ENCODE data around the gene BRWD1. TPM values are rescaled to one million over a fixed set of nuclear protein-coding genes. Genes with fewer than 3 reads are reported as not detected.

The BRWD1 gene
- total and polyA plus RNA-seq, 2 of the 13 experiments (the other 11 are each of a cell fraction or from before 2014, with no cell fraction given), result 13.9 to 28.0 TPM

DNA sequence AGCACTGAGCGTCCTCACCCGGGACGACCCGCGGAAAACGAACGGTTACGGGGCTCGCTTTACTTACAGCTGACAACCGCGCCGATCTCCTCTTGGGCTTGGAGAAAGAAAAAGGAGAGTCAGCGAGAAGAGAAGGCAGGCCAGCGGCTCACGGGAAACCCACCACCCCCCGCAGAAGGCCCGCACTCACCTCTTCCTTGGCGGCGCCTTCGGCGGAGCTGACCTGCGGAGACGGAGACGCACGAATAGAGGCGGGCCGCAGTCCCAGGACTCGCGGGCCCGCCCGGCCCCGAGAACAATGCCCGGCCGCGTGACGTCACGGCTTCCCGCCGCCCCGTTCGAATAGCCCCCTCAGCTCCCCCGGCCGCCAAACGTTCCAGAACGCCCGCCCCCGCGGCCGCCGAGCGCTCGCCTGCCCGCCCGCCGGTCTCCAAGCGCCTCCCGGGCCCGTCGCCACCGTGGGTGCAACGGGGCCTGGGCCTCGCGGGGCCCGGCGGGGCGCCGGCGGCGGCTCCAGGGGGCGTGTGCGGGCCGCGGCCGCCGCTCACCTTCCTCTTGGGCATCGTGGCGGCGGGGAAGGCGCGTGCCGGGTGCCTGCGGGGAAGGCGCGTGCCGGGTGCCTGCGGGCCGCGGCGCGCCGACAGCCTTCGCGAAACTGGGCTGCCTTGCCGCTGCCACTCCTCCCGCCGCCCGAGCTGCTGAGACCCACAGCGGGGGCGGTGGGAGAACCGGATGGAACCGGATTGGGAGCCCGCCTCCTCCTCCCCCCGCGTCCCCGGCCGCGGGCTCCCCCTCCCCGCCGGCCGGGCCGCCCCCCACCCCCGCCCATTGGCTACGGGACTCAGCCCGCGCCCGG lies 35.2 kb upstream of the BRWD1 start, which contains the start of gene HMGN1 (continued):
- TF ChIP-seq BHLHE40 (IDR thresholded peaks at IDR 0.05; ENCODE audit: low read length) (peak; percentile 42; the same call in 1 of the 2 replicates), SNAPC2 (CRISPR knock-in tag; IDR thresholded peaks at IDR 0.05) (0 out of 2 replicates have a peak, but pooled peaks have one; percentile 26), KLF6 (CRISPR knock-in tag; IDR thresholded peaks at IDR 0.05) (no peak; the same call in 1 of the 2 replicates), PRPF4 (IDR thresholded peaks at IDR 0.05; ENCODE audit: low read depth, low read length, poor library complexity, severe bottlenecking) (no peak), ZNF773 (CRISPR knock-in tag; IDR thresholded peaks at IDR 0.05; ENCODE audit: borderline replicate concordance) (no peak), GTF3A (CRISPR knock-in tag; conservative IDR thresholded peaks at IDR 0.05) (no peak), YEATS4 (CRISPR knock-in tag; IDR thresholded peaks at IDR 0.05; ENCODE audit: borderline replicate concordance) (peak; percentile 41; the same call in 1 of the 2 replicates), MED8 (CRISPR knock-in tag; IDR thresholded peaks at IDR 0.05; ENCODE audit: insufficient replicate concordance) (no peak), ZBTB8A (CRISPR knock-in tag; IDR thresholded peaks at IDR 0.05; ENCODE audit: borderline replicate concordance, low read depth) (no peak), MTA1 (CRISPR knock-in tag; IDR thresholded peaks at IDR 0.05; ENCODE audit: borderline replicate concordance) (0 out of 2 replicates have a peak, but pooled peaks have one; percentile 8), ZNF768 (CRISPR knock-in tag; IDR thresholded peaks at IDR 0.05) (no peak), KMT2A (CRISPR knock-in tag; IDR thresholded peaks at IDR 0.05) (peak; percentile 62), ZNF616 (CRISPR knock-in tag; IDR thresholded peaks at IDR 0.05; ENCODE audit: low read depth) (peak; percentile 36; the same call in 1 of the 2 replicates), ERF (CRISPR knock-in tag; IDR thresholded peaks at IDR 0.05) (peak; percentile 15; the same call in 1 of the 2 replicates), MZF1 (CRISPR knock-in tag; IDR thresholded peaks at IDR 0.05; ENCODE audit: borderline replicate concordance) (no peak), PHF20 (CRISPR knock-in tag; IDR thresholded peaks at IDR 0.05) (no peak), ZFX (CRISPR knock-in tag; IDR thresholded peaks at IDR 0.05; ENCODE audit: low read depth) (peak; percentile 49; the same call in 1 of the 2 replicates), THYN1 (CRISPR knock-in tag; IDR thresholded peaks at IDR 0.05; ENCODE audit: borderline replicate concordance, low read depth) (no peak), ZNF543 (CRISPR knock-in tag; IDR thresholded peaks at IDR 0.05) (peak; percentile 19; the same call in 1 of the 2 replicates)
- TF ChIP-seq, protein P1, sequence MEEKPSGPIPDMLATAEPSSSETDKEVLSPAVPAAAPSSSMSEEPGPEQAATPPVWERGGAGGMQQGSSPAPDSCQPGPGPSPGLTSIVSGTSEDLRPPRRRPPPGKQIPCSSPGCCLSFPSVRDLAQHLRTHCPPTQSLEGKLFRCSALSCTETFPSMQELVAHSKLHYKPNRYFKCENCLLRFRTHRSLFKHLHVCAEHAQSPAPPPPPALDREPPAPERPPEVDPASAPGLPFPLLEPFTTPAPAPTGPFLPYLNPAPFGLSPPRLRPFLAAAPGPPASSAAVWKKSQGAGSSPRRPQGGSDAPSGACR (CRISPR knock-in tag; IDR thresholded peaks at IDR 0.05), result no peak
- TF ChIP-seq, protein P2, sequence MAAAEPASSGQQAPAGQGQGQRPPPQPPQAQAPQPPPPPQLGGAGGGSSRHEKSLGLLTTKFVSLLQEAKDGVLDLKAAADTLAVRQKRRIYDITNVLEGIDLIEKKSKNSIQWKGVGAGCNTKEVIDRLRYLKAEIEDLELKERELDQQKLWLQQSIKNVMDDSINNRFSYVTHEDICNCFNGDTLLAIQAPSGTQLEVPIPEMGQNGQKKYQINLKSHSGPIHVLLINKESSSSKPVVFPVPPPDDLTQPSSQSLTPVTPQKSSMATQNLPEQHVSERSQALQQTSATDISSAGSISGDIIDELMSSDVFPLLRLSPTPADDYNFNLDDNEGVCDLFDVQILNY (CRISPR knock-in tag; conservative IDR thresholded peaks at IDR 0.05), result 0 out of 2 replicates have a peak, but pooled peaks have one; percentile 21
- TF ChIP-seq, protein P3, sequence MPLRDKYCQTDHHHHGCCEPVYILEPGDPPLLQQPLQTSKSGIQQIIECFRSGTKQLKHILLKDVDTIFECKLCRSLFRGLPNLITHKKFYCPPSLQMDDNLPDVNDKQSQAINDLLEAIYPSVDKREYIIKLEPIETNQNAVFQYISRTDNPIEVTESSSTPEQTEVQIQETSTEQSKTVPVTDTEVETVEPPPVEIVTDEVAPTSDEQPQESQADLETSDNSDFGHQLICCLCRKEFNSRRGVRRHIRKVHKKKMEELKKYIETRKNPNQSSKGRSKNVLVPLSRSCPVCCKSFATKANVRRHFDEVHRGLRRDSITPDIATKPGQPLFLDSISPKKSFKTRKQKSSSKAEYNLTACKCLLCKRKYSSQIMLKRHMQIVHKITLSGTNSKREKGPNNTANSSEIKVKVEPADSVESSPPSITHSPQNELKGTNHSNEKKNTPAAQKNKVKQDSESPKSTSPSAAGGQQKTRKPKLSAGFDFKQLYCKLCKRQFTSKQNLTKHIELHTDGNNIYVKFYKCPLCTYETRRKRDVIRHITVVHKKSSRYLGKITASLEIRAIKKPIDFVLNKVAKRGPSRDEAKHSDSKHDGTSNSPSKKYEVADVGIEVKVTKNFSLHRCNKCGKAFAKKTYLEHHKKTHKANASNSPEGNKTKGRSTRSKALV (CRISPR knock-in tag; IDR thresholded peaks at IDR 0.05), result no peak
- TF ChIP-seq, protein P4, sequence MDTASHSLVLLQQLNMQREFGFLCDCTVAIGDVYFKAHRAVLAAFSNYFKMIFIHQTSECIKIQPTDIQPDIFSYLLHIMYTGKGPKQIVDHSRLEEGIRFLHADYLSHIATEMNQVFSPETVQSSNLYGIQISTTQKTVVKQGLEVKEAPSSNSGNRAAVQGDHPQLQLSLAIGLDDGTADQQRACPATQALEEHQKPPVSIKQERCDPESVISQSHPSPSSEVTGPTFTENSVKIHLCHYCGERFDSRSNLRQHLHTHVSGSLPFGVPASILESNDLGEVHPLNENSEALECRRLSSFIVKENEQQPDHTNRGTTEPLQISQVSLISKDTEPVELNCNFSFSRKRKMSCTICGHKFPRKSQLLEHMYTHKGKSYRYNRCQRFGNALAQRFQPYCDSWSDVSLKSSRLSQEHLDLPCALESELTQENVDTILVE (CRISPR knock-in tag; IDR thresholded peaks at IDR 0.05), result peak; percentile 10; the same call in 1 of the 2 replicates
- TF ChIP-seq, protein P5, sequence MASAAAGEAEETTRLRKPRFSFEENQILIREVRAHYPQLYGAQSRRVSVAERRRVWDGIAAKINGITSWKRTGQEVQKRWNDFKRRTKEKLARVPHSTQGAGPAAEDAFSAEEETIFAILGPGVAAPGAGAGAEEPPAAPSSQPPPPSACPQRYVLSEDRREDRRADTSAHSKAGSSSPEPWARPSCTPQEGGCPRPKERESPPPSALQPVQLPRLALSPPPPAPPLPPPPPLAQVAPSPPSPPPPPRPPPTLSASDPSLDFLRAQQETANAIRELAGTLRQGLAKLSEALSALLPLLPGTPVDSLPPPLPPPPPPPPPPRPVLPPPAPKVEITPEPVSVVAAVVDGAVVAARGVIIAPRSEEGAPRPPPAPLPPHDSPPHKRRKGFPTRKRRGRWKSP (CRISPR knock-in tag; IDR thresholded peaks at IDR 0.05), result no peak
